AG20443 (cell line): ENCODE data around the gene NUDT4.
"Not testable (repeated sequence)": the region's sequence is repeated elsewhere in the genome, so short reads cannot be mapped to it uniquely, and the experiment has no call there.

Experiments used
- DNase-seq: peaks from one replicate; pipeline ENCODE4 v3.0.0; 2012; ENCODE audit warnings: low spot score, mixed read lengths

The NUDT4 gene

DNA sequence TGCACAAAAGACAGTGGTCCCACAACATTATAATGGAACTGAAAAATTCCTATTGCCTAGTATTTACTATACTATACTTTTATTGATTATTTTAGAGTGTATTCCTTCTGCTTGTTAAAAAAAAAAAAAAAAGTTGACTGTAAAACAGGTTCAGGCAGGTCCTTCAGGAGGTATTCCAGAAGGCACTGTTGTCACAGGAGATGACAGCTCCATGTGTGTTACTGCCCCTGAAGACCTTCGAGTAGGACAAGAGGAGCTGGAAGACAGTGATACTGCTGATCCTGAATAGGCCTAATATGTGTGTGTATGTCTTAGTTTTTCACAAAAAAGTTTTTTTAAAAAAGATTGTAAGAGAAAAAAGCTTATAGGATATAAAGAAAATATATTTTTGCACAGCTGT lies 51.7 kb downstream of the NUDT4 start:
- DNase-seq, result no peak

DNA sequence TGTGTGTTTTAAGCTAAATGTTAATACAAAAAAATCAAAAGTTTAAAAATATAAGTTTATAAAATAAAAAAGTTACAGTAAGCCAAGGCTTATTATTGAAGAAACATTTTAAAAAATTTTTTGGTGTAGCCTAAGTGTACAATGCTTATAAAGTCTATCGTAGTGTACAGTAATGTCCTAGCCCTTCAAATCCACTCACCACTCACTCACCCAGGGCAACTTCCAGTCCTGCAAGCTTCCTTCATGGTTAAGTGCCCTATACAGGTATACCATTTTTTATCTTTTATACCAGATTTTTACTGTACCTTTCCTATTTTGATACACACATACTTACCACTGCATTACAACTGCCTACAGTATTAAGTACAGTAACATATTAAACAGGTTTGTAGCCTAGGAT lies 52.1 kb downstream of the NUDT4 start:
- DNase-seq, result no peak

GRCh38 chr12:93430280-93430679 lies 52.6 kb downstream of the NUDT4 start:
- no peak for DNase-seq

DNA sequence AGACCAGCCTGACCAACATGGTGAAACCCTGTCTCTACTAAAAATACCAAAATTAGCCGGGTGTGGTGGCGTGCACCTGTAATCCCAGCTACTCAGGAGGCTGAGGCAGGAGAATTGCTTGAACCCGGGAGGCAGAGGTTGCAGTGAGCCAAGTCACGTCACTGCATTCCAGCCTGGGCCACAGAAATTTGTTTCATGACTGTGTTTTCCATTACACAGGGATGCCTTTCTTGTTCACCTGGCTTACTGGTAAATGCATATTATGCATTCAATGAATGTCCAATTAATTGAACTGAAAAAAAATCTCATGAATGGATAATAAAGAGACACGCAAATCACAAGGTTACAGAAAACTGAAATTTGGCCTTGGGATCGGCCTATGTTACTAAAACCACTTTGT lies 54.3 kb downstream of the NUDT4 start:
- not testable (repeated sequence) for DNase-seq

- no peak for DNase-seq
These were observed 56.6 kb downstream of the NUDT4 start for GRCh38 chr12:93434256-93434865.

DNA sequence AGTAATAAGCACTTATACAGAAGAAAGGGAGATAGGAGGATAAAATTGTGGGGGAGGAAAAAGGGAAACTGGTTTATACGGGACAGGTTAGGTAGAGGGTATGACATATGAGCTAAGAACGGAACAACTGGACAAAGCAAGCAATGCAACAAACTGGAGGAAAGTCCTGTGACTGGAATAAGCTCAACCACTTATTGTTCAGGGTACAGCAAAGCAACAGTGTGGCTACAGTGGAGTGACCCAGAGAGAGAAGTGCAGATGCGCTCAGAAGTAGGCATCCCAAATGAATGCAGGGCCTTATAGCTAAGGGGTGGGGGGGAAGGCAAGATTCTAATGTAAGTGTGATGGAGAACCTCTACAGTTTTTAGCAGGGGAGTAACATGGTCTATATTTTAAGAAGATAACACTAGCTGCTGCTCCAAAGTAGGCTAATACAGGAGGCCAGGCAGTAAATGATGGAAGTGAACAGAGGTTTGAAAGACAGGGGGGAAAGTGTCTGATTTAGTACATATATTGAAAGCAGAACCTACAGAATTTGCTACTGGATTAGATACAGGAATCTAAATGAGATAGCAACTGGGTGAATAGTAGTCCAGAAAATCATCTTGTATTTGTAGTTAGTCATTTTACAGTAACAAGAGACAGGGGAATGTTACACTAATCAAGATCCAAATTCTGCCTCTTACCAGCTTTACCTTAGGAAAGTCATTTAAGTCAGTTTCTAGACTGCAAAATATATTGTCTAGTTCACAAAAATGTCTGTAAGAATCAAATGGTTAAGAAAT lies 60.7 kb downstream of the NUDT4 start:
- no peak for DNase-seq

DNA sequence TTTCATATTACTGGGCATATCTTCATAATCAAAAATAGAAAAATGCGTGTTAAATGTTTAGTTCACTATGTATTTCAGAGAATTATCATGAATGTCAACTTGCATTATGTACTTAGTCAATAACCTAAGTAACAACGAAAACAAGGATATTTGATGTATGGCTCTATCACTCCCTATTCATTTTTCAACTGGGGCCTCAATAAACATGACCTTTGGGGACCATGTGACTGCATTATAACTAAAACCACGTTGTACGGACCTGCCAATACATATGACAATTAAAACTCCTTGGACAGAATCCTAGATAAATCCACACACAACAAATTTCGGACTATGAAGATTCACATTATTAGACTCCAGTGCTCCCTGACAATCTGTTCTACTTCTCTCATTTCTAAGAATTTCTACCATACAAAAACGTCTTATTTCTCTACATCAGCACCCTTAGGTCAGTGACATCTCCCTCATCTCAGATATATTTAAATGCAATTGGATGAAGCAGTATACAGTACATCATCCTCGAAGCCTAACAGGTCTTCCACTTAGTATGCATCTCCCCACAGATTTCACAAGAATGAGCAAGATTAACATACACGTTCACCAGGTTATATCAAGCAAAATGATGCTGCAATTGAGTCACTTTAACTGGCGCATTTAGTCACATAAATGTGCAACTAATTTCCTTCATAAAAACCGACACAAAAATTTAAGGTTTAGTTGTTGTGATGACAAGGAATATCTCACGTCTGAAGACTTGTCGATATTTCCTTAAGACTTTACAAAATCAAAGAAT lies 62.5 kb downstream of the NUDT4 start:
- no peak for DNase-seq

DNA sequence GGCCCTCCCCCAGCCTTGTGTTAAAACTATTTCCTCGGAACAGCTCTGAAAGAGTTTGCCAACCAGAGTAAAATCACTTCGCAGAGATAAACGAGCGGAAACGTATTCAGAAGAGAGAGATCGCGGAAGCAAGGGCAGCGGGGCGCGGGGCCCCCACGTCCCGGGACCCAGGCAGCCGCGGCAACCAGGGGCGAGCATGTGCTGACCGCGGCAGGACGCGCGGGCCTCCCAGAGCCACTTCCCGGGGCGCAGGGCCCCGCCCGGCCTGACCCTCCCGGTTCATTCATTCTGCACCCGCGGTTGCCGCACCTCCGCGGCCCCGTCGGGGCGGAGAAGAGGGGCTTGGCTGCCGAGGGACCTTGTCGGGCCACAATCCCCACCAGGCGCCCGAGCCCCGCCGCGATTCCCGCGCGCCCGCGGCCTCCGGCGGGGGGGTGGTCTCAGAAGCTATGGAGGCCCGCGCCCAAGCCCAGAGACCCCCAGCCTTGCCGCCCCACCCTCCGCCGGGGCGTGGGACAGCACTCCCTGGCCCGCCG lies 63.4 kb downstream of the NUDT4 start:
- DNase-seq, result peak; percentile 70

DNA sequence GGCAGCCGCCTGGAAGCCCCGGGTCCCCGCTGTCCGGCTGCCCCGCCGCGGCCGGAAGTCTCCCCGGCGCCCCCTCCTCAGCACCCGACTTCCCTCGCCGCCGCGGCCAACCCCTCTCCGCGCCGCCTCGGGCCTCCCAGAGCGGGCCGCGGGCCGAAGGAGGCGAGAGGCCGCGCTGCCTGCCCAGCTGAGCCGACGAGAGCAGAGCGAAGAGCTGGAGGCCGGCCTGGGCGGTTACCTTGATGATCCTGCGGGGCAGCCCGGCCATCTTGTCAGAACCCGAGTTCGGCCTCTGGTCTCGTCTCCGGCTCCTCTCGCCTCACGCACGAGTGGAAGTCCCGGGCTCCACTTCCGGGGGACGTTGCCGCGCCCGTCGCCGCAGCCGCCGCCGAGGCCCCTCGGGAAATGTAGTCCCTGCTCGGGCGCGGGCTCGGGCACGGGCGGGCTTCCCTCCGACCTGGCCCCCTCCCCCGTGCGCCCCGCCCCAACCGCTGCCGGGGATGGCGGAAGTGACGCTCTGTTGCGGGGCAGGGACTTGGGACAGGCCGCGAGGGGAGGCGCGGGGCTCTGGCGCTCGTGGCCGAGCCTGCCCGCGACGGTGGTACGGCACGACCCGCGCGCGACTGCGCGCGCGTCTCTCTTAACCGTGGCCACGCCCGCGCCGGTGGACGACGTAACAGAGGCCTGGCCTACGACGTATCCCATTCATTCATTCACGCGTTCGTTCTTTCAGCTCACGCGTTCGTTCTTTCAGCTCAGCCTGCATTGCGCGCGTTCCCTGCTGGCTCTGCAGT lies 64.1 kb downstream of the NUDT4 start, which contains the start of gene UBE2N:
Gene UBE2N (minus strand): TSS at position 331 of the 794 bp plus-strand sequence. CDS start 63 bp downstream, at position 268.
- peak; percentile 96 for DNase-seq

- DNase-seq, result no peak
These were observed 65.0 kb downstream of the NUDT4 start for GRCh38 chr12:93442411-93443340.

DNA sequence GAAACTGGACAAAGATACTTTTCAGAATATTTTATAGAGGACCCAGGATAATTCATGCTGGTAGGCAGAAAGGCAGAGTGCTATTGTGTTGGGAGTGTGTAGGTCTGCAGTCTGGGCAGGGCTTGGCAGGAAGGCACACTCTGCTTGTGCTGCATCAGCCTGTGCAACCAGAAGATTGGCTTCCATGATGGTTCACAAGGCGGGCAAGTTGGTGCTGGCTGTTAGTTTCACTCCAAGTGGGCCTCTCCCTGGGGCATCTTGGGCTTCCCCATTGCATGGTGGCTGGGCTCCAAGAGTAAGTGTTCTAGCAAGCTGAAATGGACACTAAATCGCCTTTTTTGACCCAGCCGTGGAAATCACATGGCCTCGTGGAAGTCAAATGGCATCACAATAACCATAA lies 65.9 kb downstream of the NUDT4 start:
- no peak for DNase-seq

- no peak for DNase-seq
These were observed 70.0 kb downstream of the NUDT4 start for GRCh38 chr12:93447555-93448290.

- no peak for DNase-seq
These were observed 71.1 kb downstream of the NUDT4 start for GRCh38 chr12:93448796-93449195.

DNA sequence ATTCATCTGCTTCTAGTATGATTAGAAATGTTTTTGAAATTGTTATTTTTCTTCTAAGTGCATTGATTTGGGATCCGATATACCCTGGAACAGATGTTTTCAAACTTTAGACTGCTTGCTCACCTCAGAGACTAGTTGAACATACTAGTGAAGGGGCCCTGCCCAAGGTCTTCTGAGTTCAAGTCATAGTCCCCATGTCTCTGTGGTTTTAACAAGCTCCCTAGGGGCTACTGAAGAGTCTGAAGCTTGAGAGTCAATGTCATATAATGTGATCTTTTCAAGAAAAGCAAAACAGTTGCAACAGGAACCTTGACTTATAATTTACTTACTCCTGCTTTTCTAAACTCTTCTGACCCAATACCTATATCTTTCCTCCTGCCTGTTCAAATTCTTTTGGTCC lies 71.6 kb downstream of the NUDT4 start:
- no peak for DNase-seq

DNA sequence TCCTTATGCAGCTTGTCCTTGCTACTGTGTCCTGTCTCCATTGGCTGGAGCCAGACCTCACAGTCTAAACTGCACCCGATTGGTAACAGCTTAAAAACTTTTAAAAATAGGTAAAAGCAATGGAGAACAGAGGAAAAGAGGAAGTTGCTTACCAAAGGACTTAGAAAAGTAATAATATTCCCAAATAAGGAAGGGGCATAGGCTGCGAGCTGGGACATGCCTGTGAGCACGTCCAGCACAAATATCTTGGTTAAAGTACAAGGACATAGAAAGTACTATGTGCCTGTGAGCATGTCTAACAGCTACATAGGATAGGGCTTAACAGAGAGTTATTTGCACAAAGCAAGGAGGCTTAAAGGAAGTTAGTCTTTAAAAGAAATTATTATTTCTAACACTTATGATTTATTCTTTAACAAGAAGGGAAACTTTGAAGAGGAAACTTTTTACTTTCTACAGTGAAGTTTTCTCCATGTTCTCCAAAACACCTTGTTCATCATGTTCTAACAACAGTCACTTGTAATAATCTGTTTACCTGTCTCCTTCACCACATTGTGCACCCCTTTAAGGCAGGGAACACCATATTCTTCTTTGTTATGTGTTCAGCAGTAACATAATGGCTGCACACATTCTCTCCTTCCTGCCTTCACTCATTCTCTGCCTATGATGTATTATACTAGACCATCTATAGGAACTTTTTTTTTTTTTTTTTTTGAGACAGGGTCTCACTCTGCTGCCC lies 73.9 kb downstream of the NUDT4 start:
- no peak for DNase-seq

GRCh38 chr12:93453633-93454032 lies 75.9 kb downstream of the NUDT4 start:
- peak; percentile 75 for DNase-seq

DNA sequence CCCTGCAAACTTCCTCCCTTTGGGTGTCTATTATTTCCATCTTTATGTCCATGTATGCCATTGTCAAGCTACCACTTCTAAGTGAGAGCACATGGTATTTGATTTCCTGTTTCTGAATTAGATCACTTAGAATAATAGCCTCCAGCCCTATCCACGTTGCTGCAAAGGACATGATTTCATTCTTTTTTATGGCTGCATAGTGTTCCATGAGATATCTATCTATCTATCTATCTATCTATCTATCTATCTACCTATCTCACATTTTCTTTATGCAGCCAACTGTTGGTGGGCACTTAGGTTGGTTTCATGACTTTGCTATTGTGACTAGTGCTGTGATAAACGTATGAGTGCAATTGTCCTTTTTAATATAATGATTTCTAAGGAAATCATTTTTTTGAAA lies 78.4 kb downstream of the NUDT4 start:
- no peak for DNase-seq
